ENCODE data around the gene TSPEAR.
"Not testable (repeated sequence)": the region's sequence is repeated elsewhere in the genome, so short reads cannot be mapped to it uniquely, and the experiment has no call there.

Gene TSPEAR

DNA sequence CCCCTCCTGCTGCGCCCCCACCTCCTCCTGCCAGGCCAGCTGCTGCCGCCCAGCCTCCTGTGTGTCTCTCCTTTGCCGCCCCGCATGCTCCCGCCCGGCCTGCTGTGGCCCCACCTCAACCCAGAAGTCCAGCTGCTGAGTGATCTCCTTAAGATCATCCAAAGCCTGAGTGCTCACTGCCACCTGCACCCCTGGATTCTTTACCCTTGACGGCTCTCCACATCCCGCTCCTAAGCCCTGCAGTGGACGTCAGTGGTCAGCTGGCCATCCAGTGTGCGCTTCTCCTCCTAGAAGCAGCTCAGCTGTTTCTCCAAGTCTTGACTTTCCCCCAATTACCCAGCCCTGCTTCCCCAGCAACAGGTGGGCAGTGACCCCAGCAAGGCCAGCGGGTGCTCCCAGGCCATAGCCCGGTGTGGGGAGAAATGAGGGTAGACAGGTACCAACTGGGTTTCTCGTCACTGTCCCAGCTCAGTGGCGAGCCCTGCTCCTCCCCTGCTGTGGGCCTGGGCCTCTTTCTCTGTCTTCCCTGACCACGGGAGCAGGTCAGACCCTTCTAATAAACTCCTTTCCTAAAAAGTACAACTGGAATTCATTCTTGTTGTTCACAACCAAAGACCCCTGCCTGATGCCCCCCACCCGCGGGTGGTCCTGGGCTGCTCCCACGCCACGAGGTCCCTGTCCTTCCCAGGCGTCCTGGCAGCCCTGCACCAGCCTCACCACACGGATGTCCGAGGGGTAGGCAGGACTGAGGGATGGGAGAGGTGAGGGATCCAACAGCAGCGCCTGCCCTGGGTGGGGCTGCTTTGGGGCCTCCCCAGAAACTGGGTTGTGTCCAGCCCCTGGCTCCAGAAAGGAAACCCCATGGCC is 109.5 kb downstream of the TSPEAR start:
- H3K4me3 ChIP-seq (ENCODE audit: low read depth, low read length) = no peak overlapping the region
- TF ChIP-seq, protein P1, sequence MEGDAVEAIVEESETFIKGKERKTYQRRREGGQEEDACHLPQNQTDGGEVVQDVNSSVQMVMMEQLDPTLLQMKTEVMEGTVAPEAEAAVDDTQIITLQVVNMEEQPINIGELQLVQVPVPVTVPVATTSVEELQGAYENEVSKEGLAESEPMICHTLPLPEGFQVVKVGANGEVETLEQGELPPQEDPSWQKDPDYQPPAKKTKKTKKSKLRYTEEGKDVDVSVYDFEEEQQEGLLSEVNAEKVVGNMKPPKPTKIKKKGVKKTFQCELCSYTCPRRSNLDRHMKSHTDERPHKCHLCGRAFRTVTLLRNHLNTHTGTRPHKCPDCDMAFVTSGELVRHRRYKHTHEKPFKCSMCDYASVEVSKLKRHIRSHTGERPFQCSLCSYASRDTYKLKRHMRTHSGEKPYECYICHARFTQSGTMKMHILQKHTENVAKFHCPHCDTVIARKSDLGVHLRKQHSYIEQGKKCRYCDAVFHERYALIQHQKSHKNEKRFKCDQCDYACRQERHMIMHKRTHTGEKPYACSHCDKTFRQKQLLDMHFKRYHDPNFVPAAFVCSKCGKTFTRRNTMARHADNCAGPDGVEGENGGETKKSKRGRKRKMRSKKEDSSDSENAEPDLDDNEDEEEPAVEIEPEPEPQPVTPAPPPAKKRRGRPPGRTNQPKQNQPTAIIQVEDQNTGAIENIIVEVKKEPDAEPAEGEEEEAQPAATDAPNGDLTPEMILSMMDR (IDR thresholded peaks at IDR 0.05; ENCODE audit: control insufficient read depth, extremely low read depth, insufficient read depth) = no peak
- DNase-seq (ENCODE audit: low read depth) = no peak

DNA sequence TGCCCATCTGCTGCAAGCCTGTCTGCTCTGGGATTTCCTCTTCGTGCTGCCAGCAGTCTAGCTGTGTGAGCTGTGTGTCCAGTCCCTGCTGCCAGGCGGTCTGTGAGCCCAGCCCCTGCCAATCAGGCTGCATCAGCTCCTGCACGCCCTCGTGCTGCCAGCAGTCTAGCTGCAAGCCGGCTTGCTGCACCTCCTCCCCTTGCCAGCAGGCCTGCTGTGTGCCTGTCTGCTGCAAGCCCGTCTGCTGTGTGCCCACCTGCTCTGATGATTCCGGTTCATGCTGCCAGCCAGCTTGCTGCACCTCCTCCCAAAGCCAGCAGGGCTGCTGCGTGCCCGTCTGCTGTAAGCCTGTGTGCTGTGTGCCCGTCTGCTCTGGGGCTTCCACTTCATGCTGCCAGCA is 110.3 kb downstream of the TSPEAR start:
- TF ChIP-seq, protein P1 (IDR thresholded peaks at IDR 0.05; ENCODE audit: control insufficient read depth, extremely low read depth, insufficient read depth) = peak; percentile 43
- DNase-seq (ENCODE audit: low read depth); H3K4me3 ChIP-seq (ENCODE audit: low read depth, low read length): not testable (repeated sequence)

DNA sequence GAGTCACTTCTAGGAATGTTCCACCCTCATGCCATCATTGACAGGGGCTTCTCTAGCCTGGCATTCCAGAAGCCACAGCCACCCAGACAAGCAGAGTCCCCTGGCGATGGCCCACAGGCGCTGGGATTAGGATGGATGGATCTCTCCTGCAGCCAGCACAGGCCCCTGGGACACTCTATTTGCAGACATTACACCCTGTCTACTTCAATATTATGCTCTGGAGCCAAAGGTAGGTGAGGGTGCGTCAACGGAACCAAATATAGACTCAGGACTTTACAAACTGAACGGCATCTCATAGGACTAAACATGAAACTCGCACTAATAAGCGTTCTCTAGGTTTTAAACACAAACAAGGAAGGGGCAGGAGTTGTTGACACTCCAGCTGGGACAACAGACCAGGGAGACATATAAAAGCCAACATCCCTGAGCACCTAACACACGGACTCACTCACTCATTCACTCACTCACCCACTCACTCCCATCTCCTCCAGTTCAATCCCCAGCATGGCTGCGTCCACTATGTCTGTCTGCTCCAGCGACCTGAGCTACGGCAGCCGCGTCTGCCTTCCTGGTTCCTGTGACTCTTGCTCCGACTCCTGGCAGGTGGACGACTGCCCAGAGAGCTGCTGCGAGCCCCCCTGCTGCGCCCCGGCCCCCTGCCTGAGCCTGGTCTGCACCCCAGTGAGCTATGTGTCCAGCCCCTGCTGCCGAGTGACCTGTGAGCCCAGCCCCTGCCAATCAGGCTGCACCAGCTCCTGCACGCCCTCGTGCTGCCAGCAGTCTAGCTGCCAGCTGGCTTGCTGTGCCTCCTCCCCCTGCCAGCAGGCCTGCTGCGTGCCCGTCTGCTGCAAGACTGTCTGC is 111.0 kb downstream of the TSPEAR start, which contains the start of gene KRTAP10-7:
TSS of gene KRTAP10-7 (plus strand) at position 480 of the 861 bp plus-strand sequence. CDS start at position 505, 25 bp downstream.
- not testable (repeated sequence) for H3K4me3 ChIP-seq (ENCODE audit: low read depth, low read length); DNase-seq (ENCODE audit: low read depth)

DNA sequence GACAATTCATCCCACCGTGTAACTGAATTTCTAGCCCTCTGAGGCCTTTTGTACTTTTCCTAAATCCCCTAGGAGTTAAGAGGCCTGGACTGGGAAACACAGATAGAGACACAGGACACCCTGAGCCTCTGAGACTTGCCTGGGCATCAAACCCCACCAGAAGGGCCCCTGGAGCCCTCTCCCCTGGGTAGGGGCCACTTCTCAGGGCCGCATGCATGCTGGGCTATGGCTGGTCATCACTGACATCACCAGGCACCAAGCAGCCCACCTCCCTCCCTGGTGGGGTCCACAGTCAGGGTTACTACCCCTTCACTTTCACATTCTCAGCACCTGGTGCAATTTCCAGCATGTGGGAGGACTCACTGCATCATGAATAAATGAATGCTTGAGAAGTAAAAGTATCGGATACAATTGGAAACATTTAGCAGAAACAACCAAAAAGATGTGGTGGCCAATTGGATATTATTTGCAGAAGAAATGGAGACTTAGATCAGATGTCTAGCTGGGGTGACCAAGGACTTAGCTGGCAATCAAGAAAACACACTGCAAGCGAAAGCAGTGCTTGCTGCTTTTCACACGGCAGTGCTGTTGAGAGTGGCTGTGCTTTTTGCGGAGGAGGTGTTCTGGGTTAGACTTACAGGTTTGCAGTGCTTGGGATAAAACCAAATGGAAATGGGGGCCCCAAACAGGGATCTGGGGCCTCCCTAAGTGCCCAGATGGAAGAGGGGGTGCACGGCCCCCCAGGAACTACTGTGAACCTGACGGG is 111.9 kb downstream of the TSPEAR start:
- TF ChIP-seq, protein P1 (IDR thresholded peaks at IDR 0.05; ENCODE audit: control insufficient read depth, extremely low read depth, insufficient read depth) = no peak
- no peak for DNase-seq (ENCODE audit: low read depth)
- H3K4me3 ChIP-seq (ENCODE audit: low read depth, low read length) = no peak overlapping the region

DNA sequence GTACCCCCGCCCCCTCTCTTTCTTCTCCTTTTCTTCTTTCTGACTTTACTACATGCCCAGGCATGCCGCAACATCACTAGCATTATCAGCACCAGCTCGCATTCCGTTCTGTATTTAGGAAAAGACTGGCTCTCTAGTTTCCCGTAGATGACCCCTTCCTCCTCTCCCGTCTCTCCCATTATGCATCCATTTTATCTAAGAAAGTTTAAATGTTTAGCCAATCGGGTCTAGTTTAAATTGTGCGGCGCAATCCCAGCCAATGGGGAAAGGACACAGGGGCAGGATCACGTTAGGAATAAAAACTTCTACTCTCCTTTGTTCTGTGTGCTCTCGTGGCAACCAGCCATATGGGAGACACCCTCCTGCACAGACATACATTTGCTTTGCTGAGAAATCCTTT is 113.3 kb downstream of the TSPEAR start:
- H3K4me3 ChIP-seq (ENCODE audit: low read depth, low read length) = no peak overlapping the region
- TF ChIP-seq, protein P1 (IDR thresholded peaks at IDR 0.05; ENCODE audit: control insufficient read depth, extremely low read depth, insufficient read depth) = no peak
- DNase-seq (ENCODE audit: low read depth) = no peak

DNA sequence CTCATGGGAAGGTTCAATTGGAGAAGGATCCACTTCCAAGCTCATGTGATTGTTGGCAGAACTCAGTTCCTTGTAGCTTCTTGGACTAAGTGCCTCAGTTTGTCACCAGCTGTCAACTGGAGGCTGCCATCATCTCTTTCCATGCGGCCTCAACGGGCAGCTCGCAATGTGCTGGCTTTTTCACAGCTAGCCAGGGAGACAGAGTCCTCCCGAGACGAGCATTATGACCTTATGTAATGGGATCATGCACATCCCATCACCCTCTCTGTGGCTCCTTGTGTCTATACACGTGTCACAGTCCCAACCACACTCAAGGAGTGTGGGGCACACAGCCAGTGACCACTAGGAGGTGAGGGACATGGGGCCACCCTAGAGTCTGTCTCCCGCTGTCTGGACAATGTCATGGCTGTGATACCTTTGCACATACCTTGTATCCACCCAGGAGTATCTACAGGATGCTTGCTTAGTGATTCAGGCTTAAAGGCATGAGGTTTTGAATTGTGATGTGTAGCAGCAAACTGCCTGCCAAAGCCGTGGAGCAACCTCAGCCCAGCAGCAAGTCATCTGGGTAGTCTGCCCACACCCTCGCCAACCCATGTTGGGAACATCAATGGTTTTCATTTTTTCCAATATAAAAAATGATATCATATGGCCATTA is 115.2 kb downstream of the TSPEAR start:
- DNase-seq (ENCODE audit: low read depth) = no peak
- TF ChIP-seq, protein P1 (IDR thresholded peaks at IDR 0.05; ENCODE audit: control insufficient read depth, extremely low read depth, insufficient read depth) = no peak
- H3K4me3 ChIP-seq (ENCODE audit: low read depth, low read length) = no peak overlapping the region

All from LNCaP clone FGC (cell line).